Nucleus accumbens (tissue), 56 donors: ENCODE results near the gene R3HDM2.

Source experiments
- DNase-seq, 56 donors: peaks; one replicate each; lab custom pipeline; 2025; lab: John Stamatoyannopoulos, UW

Gene R3HDM2

GRCh38 chr12:57223191-57224165 lies 207.4 kb downstream of the R3HDM2 start:
- DNase-seq, result no peak

GRCh38 chr12:57222286-57223190 lies 208.3 kb downstream of the R3HDM2 start:
- no peak for DNase-seq

DNA sequence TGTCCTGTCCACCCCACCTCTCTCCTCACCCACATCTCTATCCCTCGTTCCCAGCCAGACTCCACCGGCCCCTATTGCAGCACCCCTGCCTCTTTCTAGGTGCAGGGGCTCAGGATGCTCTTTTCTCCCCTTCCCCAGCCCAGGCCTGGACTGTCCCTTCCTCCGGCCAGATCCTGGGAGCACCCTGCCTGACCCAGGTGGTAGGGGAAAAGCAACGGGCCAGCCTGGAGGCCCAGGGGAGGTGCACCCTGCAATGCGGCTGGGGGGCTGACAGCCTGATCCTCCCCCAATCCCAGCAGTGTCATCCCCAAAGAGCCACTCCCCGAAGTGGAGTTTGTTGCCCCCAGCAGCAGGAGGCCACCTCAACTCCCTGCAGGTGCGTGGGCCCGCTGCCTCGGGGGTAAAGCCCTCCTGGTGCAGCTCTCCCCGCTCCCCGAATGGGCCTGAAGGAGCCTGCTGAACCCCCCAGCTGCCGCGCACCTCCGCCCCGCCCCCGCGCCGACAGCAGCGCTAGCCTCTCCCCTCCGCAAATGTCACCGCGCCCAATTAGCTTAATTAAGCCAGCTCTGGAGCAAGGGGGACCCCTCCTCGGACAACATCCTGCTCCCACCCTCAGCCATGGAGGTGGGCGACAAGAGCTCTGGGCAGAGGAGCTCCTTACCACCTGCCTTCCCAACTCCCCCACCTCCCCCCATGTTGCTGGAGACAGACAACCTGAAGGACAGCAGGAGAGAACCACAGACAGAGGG lies 209.5 kb downstream of the R3HDM2 start:
- no peak for DNase-seq

- no peak for DNase-seq
These were observed 210.1 kb downstream of the R3HDM2 start for GRCh38 chr12:57220770-57221168.

- no peak for DNase-seq
These were observed 210.7 kb downstream of the R3HDM2 start for GRCh38 chr12:57219993-57220754.

GRCh38 chr12:57219205-57219992 lies 211.4 kb downstream of the R3HDM2 start:
- DNase-seq, result no peak

GRCh38 chr12:57218030-57218853 lies 212.6 kb downstream of the R3HDM2 start:
- no peak for DNase-seq

DNA sequence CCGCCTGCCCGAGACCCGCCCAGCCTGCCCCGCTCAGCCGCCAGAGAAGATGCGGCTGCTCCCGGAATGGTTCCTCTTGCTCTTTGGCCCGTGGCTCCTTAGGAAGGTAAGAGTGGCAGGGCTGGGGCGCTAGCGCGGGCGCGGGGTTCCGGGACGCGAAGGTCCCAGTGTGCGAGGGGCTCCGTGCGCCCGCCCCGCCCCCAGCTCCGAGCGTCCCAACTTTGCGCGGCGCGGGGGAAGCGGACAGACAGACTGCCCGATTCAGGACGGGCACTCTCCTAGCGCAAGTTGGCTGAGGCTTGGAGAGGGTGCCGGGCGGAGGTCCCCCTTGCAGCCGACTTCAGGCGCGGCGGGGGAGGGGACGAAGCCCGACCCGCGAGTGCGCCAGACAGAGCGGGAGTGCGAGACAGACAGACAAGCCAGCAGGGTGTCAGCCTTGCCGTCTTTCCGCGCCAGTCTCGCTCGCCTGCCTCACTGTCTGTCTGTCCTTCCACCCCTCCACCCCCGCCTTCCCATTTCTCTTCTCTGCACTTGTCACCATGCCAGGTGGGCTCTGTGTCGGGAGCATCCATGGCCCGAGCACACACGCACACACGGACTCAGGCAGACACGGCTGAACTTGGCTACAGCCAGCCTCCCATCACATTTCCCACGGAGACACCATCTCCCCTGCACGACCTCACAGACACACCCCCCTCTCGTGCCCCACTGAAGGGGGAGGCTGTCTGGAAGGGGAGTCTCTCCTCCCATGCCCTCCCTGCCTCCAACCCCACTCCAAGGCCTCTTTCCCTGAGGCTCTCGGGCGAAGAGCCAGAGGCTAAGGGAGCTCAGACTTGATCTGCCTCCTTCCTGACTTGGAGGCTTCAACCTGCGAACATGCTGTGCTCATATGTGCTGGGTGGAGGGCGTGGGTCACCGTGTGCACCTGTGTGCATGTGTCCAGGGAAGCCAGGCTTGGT lies 213.6 kb downstream of the R3HDM2 start:
- no peak for DNase-seq

DNA sequence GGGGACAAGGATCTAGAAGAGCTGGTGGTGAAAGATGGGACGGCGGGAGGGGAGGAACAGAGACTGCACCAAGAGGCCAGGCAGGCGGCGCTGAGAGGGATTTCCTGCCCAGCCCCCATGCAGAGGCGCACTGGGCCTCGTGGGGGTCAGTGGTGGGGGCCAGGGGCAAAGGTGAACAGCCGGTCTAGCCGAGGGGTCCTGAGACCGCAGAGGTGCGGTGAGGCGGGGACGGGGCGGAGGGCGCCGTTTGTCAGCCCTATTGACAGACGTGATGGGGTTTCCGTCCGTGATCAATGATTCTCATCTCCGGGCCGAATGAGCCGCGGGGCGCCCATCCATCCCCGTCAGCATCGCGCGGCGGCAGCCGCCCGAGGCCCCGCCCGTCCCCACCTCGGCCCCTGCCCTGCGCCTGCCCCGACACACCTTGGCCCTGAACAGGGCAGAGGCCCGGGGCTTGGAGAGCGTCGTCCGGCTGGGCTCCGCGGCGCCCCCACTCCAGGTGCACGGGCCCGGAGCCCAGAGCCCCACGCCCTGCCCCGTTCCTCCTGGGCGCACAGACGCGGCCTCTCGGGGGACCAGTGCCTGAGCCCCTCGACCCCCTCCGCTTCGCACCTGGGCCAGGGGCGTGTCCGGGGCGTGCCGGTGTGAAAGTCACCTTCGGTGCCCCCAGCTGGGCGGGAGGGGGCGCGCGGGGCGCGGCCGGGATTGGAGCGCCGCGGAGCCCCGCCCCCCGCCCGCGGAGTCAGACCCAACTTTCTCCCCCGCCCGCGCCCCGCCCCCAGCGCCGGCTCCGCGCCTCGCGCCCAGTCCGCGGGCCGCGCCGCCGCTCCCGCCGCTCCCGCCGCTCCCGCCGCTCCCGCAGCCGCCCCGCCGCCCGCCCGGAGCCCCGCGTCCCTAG lies 214.6 kb downstream of the R3HDM2 start, which contains the start of gene NXPH4:
TSS of gene NXPH4 (plus strand) at position 781 of the 898 bp plus-strand sequence. CDS start 176 bp downstream, outside the sequence.
- DNase-seq, result peak in 1 of 56 donors; percentile 36

- no peak for DNase-seq
These were observed 215.2 kb downstream of the R3HDM2 start for GRCh38 chr12:57215668-57216013.

DNA sequence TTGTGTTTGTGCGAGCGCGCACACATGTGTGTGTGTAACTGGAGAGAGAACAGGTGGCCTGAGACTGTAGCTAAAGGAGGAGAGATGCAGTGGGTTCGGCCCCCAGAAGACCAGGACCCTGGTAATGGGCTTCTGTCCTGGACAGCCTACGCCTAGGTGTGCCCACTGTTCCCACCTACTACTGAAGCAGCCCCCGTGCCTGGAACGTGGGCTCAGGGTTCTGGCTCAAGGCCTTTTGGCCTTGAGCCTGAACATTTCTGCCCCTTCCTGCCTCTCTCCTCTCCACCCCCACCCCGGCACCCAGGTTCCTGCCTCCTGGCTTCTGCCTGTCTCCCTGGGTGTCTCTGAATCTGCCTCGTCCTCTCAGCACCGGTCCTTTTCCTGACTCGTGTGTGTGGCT lies 215.8 kb downstream of the R3HDM2 start:
- no peak for DNase-seq

DNA sequence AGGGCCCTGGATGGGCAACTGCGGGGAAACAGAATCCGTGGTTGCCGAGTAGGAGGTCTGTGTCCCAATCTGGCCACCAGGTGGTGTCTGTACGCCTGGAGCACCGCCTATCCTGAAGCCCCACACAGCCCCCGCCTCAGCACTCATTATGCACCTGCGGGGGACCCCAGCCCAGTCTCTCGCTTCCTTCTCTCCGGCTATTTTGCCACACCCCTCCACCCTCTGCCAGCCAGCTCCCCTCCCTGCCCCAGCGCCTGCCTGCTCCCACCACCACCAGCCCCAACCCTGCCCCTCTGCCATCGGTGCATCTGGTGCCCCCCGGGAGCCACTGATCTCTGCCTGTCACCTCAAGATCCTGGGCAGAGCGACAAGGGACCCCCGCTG lies 216.5 kb downstream of the R3HDM2 start:
- DNase-seq, result peak in 30 of 56 donors; percentile 5 to 69 (median 18)

GRCh38 chr12:57213763-57214397 lies 217.0 kb downstream of the R3HDM2 start:
- peak in 3 of 56 donors; percentile 4 to 12 (median 5) for DNase-seq

- peak in 55 of 56 donors; percentile 22 to 91 (median 72) for DNase-seq
These were observed 217.7 kb downstream of the R3HDM2 start for GRCh38 chr12:57213058-57213715.

DNA sequence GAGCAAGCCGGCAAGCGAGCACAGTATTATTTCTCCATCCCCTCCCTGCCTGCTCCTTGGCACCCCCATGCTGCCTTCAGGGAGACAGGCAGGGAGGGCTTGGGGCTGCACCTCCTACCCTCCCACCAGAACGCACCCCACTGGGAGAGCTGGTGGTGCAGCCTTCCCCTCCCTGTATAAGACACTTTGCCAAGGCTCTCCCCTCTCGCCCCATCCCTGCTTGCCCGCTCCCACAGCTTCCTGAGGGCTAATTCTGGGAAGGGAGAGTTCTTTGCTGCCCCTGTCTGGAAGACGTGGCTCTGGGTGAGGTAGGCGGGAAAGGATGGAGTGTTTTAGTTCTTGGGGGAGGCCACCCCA lies 218.2 kb downstream of the R3HDM2 start:
- DNase-seq, result no peak
